DMS114 treated with DMSO at 0.1 percent for 48 hours (cell line): Measurements from ENCODE around the gene EMILIN2.

Source experiments
- DNase-seq: peaks from one replicate; lab custom pipeline; 2025; ENCODE audit not compliant: unreplicated experiment; lab: John Stamatoyannopoulos, UW

Gene EMILIN2

GRCh38 chr18:2872095-2872494 is 25.3 kb downstream of the EMILIN2 start:
- DNase-seq: no peak

GRCh38 chr18:2874765-2875164 is 28.0 kb downstream of the EMILIN2 start:
- DNase-seq: no peak

GRCh38 chr18:2878656-2879330 is 32.0 kb downstream of the EMILIN2 start:
- no peak for DNase-seq

GRCh38 chr18:2879889-2880288 is 33.1 kb downstream of the EMILIN2 start:
- no peak for DNase-seq

GRCh38 chr18:2880473-2880872 is 33.7 kb downstream of the EMILIN2 start:
- DNase-seq: no peak

GRCh38 chr18:2881088-2881839 is 34.5 kb downstream of the EMILIN2 start:
- DNase-seq: no peak

GRCh38 chr18:2881840-2882195 is 35.0 kb downstream of the EMILIN2 start:
- no peak for DNase-seq

GRCh38 chr18:2882201-2882600 is 35.4 kb downstream of the EMILIN2 start:
- no peak for DNase-seq

- no peak for DNase-seq
Observed at GRCh38 chr18:2883076-2883735, 36.4 kb downstream of the EMILIN2 start.

- no peak for DNase-seq
Observed at GRCh38 chr18:2884706-2885285, 38.0 kb downstream of the EMILIN2 start.

GRCh38 chr18:2887470-2887869 is 40.7 kb downstream of the EMILIN2 start:
- DNase-seq: no peak

- no peak for DNase-seq
Observed at GRCh38 chr18:2889761-2890192, 43.0 kb downstream of the EMILIN2 start.

- no peak for DNase-seq
Observed at GRCh38 chr18:2890606-2891005, 43.8 kb downstream of the EMILIN2 start.

GRCh38 chr18:2891526-2892431 is 45.0 kb downstream of the EMILIN2 start:
- no peak for DNase-seq

GRCh38 chr18:2893056-2893455 is 46.2 kb downstream of the EMILIN2 start:
- no peak for DNase-seq

- DNase-seq: no peak
Observed at GRCh38 chr18:2893676-2894075, 46.9 kb downstream of the EMILIN2 start.

- DNase-seq: no peak
Observed at GRCh38 chr18:2894131-2894840, 47.5 kb downstream of the EMILIN2 start.

GRCh38 chr18:2894841-2895370 is 48.1 kb downstream of the EMILIN2 start:
- DNase-seq: no peak

GRCh38 chr18:2895391-2895790 is 48.6 kb downstream of the EMILIN2 start:
- DNase-seq: no peak

- no peak for DNase-seq
Observed at GRCh38 chr18:2896990-2897389, 50.2 kb downstream of the EMILIN2 start.
